Smooth muscle cell of the brain vasculature (primary cell): Measurements from ENCODE around the gene MT1M.
"Not testable (repeated sequence)": the region's sequence is repeated elsewhere in the genome, so short reads cannot be mapped to it uniquely, and the experiment has no call there.

ENCODE experiments used
- DNase-seq: peaks from one replicate; pipeline ENCODE4 v3.0.0-alpha.2; 2012; ENCODE audit warnings: low read depth, low spot score

Gene MT1M

DNA sequence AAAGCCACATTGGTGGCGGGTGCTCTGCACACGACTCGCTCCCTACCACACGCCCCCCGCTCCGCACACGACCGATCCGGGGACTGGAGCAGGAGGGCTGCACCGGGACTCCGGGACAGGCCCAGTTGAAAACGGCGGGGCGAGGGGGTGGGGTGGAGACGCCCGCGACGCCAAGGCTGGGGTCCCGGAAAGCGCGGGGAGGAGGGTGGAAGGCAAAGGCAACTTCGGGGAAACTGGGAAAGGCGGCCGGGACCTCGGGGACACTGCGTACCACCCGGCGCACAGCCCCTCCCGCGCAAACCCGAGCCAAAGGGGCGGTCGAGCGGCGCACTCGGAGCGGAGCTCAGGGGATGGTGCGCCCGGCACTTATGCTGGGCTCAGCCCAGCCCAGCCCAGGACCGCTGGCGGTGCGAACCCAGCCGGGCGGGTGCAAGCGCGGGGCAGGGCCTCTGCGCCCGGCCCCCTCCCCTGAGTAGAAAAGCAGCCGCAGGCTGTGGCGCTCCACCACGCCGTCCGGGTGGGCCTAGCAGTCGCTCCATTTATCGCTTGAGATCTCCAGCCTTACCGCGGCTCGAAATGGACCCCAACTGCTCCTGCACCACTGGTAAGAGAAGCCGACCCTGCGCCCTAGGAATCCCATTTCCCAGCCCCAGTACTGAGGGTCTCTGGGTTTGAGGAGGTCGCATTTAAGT lies at the start of gene MT1M:
MT1M (plus strand) TSS at position 504 of the 692 bp plus-strand sequence; CDS start at position 577, 73 bp downstream.
- no peak for DNase-seq

DNA sequence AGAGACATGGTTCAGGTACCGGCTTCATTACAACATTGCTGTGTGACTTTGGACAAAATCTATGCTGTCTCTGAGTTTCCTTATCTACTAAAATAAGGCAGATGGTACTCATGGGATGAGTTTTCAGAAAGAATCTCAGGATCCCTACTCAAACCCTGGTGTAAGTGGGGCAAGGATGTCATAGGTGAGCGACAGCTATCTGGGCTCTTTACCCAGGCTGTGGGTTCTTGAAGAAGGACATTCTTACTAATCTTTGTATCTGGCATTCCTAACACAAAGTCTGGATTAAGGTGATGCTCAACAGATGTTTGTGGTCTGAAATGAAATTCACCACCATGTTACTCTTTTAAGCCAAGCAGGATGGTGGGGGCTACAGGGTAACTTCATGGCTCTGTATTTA lies 49.5 kb upstream of the MT1M start:
- not testable (repeated sequence) for DNase-seq

GRCh38 chr16:56583351-56584168 lies 48.9 kb upstream of the MT1M start:
- no peak for DNase-seq

GRCh38 chr16:56584276-56584675 lies 48.2 kb upstream of the MT1M start:
- DNase-seq = no peak

DNA sequence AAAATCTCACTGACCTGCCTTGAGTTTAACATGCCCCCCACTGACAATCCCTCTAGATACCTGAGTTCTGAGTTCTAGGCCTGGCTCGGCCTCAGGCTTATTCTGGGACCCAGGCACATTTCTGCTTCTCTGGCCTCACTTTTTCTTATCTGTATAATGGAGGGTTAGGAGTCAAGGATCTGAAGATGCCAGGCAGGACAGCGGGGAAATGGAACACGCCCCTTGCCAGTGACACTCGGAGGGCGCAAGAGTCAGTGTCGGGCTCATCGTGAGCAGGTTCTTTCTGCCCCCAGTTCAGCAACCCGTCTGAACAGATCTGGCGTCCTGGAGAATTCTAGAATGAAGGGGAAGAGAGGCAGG lies 43.7 kb upstream of the MT1M start:
- DNase-seq = no peak

DNA sequence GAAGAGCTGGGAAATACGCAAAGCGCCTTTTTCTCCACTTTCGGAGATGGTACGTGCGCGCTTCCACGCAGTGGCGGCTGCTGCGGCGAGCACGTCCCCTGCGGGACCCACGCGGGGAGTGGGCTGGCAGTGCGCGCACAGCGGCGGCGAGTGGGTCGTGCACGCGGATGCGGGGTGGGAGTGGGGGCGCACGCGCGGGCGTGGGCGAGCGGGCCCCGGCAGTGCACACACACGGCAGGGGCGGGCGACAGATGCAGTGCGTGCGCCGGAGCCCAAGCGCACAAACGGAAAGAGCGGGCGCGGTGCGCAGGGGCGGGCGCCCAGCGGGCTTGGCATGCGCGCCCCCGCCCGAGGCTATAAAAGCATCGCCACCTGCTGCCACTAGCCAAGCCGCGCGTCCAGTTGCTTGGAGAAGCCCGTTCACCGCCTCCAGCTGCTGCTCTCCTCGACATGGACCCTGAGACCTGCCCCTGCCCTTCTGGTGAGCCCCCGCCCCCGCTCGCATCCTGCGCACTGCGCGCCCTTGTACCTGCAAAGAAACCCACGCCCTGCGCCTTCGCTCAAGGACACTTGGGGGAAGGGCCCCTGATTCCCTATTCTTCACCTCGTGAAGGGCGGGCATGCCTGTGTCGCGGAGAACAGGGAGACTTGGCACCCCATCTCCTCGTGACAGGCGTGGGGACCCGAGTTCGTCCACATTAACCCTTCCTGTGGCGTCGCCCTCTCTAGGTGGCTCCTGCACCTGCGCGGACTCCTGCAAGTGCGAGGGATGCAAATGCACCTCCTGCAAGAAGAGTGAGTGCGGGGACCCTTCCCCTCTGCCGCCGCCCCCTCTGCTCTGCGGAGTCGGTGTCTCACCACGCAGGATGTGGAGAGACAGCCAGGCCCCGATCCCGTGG lies 43.1 kb upstream of the MT1M start, which contains the start of gene MT3:
MT3 (plus strand) TSS at position 388 of the 899 bp plus-strand sequence; CDS start at position 451, 63 bp downstream.
- no peak for DNase-seq

DNA sequence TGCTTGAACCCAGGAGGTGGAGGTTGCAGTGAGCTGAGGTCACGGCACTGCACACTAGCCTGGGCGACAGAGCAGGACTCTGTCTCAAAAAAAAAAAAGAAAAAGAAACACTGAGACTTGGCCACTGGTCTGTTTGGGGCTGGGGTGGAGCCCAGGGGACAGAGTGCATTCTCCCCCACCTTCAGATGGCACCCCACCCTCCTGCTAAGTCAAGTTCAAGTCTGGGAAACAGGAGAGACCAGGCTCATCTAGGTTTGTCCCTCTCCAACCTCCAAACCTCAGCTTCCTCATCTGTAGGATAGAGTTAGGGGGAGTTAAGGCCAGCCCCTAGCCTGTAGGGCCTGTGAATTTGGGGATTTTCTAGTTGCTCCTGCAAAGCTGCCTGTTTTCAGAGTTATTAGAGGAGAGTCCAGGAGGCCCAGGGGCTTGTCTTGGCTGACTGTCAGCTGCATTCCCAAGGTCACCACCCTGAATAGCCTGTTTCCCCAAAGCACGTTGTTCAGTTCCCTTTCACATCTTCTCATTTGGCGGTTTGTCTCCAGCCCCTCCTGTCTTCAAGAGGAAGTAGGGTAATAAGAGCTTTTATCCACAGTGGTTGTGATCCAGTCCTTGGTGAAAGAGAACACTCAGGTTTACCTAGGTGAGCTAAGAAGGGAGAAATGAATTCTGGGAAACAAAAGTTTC lies 40.9 kb upstream of the MT1M start:
- DNase-seq = no peak

DNA sequence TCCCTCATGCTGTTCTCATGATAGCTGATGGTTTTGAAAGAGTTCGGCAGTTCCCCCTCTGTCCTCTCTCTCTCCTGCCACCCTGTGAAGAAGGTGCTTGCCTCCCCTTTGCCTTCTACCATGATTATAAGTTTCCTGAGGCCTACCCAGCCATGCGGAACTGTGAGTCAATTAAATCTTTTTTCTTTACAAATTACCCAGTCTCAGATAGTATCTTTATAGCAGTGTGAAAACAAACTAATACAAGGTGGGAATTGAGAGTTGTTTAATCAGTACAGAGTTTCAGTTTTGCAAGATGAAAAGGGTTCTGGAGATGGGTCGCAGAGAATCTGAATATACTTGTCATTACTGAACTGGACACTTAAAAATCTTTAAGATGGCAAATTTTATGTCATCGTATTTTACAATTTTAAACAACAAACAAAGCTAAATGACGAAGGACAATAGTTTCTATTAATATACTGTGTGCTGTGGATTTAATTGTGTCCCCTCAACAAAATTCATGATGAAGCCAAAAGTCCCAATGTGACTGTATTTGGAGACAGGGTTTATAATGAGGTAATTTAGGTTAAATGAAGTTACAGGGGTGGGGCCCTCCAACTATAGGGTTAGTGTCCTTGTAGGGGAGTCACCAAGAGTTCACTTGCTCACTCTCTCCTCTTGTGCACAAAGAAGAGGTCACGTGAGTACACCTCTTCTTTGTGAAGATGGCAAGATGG lies 38.7 kb upstream of the MT1M start:
- DNase-seq = no peak

DNA sequence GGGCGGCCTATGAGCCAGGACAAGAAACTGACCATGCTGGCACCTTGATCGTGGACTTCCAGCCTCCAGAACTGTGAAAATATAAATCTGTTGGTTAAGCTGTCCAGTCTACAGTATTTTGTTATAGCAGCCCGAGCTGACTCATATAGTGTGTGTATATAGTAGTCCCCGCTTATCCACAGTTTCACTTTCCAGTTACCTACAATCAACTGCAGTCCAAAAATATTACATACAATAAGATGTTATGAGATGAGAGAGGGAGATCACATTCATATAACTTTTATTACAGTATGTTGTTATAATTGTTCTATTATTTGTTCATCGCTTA lies 38.2 kb upstream of the MT1M start:
- no peak for DNase-seq

DNA sequence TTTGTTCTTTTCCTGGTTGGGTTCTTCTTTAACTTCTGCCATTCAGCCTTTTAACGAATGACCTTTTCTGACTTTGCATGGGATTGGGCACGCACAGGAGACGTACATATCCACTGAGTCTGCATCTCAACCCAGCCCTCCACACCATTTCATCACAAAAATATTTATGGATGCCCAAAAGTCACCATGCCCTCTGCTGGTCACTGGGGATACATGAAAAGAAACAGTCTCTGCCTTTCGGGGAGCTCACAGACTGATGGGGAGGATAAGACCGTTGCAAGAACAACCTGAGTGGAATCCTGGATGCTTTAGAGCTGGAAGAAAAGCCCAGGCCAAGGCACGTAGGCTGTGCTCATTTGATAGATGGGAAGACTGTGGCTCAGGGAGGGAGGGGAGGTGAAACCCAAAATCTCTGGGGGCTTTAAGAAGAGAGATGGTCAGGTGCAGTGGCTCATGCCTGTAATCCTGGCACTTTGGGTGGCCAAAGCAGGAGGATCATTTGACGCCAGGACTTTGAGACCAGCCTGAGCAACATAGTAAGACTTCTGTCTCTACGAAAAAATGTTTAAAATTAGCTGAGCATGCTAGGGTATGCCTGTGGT lies 32.0 kb upstream of the MT1M start:
- DNase-seq = no peak

DNA sequence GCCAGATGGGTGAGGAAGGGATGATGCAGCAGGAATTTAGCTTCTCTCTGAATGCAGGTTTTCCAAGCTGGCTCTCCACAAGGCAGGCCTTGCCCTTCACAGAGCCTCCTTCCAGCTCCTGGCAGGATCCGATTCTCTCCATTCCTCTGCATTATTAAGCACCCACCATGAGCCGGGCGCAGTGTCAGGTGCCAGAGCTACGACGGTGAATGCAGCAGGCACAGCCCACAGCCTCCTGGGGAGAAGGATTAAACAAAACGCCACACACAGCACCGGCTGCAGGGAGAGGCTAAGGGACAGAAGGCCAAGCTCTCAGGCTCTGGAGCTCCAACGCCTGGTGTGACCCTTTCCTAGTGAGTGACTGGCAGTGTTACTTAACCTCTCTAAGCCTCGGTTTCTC lies 31.1 kb upstream of the MT1M start:
- no peak for DNase-seq

- no peak for DNase-seq
These were observed 28.9 kb upstream of the MT1M start for GRCh38 chr16:56603589-56603988.

- DNase-seq = no peak
These were observed 27.5 kb upstream of the MT1M start for GRCh38 chr16:56604966-56605365.

GRCh38 chr16:56605475-56605874 lies 27.0 kb upstream of the MT1M start:
- no peak for DNase-seq

DNA sequence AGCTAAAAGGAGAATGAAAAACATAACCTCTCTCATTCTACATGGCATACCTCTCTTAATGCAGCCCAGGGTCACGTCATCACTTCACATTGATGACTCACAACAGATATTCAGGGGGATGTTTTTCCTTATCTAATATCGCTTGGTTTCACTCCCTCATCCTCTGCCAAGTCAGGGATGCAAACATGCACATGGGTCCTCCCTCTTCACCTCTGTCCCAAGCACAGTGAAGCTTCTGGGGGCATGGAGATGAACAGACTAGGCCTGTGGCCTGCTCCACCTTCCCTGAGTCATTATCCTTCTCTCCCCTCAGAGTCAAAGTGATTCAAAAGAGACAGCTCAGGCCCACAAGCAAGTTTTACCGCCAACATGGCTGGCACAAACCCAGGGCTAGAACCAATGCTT lies 26.4 kb upstream of the MT1M start:
- DNase-seq = no peak

DNA sequence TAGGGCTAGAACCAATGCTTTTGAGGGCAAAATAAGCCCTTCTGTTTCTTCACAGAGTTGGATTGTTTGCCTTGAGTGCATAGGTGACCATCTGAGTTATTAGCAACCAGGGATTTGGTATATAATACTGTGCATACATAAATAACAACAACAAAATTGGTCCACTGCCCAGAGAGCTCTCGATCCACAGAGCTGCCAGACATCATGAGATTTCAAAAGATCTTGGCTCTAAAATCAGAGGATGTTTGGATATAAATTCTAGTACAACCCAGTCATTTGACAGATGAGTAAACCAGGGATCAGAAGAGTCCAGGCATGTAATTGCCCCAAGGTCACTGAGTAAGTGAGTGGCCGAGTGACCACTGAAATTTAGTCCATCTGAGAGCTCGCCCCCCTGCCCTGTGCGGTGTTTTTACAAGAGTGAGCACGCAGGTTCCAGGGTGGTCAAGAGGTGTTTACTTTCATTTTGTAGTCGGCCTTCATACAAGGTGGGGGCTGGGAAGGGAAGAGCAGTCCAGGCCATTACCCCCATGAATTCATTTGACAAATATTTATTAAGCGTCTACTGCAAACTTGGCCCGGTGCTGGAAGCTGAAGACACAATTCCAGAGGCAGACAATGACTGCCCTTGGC lies 25.9 kb upstream of the MT1M start:
- DNase-seq = no peak

GRCh38 chr16:56607109-56607618 lies 25.3 kb upstream of the MT1M start:
- peak; percentile 84 for DNase-seq

DNA sequence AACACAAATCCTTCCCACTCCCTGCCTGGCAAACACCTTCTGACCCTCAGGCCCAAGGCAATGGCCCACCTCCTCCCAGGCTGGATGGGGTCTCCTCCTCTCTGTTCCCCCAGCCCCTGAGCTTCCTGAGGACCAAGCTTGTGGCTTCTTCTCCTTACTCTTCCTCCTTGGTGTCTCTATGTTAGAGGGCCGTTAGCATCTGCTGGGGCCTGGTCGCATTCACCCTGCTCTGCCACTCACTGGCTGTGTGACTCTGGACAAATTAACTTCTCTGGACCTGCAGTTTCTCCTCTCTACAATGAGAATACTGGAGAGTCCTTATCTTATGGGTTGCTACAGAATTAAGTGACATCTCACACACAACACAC lies 24.8 kb upstream of the MT1M start:
- no peak for DNase-seq

- DNase-seq = peak; percentile 92
These were observed 24.2 kb upstream of the MT1M start, which contains the start of gene MT2A for GRCh38 chr16:56608043-56608875. Gene MT2A, plus strand, starts transcription at chr16:56608584. Its CDS starts 72 bp downstream, at chr16:56608656.
